Fibroblast of skin of right biceps (primary cell): ENCODE measurements around the gene RAB2B.
A peak's percentile ranks its signal among the peaks of the same experiment; 100 is the strongest.
"Not testable (repeated sequence)": the region's sequence is repeated elsewhere in the genome, so short reads cannot be mapped to it uniquely, and the experiment has no call there.

Experiments used
- DNase-seq: peaks from one replicate; pipeline ENCODE4 v3.0.0-alpha.2; 2013

The RAB2B gene

DNA sequence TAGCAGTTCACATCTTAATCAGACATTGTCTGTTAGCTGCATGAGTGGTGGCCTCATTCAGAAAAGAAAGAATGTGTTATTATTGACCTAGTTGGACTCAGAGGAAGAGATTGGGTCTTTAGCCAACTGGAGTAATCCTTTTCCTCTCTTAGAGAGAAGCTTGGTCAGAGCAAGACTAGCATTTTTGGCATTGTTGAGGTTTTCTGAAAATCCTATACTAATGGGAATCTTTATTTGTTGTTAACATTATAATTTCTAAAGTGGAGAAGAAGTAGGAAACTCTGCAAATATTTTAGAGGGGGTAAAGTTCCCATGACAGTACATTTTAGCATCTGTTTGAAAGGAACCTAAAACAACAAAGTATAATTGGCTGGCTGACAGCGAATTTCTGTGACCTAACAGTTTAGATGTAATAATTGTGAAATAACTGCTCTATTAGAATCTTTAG, 9.9 kb upstream of the RAB2B start:
- DNase-seq: peak; percentile 77

GRCh38 chr14:21476523-21476924, 235 bp downstream of the RAB2B start:
- DNase-seq: no peak

DNA sequence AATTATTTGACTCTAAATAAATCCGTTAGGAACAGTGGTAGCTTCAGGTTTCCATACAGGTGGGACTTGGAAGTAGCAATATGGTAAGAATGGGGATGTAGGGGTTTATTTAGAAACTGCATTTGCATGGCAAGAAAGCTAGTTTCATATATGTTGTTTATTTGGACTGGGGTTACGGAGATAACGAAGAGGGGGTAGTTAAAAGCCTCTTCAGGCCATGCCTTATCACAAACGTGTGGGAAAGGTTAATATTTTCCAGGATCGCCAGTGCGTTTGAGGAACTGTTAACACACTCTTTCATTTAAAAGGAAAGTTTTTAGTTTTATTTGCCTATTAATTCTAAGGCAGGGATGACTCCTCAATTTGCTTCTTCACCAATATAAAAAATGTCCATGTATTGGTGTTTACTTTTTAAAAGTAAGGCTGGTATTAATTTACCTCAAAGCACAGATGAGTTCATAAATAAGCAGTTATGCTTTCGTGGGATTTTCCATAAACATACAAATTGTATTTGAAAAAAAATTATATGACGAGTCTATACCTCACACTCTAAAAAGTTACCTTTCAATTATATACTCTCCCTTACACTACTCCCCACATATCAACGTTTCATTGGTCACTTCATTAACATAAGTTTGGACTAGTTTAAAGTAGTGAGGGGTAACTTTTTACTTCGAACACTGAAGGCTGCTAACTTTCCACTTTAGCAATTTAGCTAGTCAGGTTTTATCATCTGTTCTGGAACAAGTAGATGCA, 814 bp downstream of the RAB2B start:
- DNase-seq: no peak

DNA sequence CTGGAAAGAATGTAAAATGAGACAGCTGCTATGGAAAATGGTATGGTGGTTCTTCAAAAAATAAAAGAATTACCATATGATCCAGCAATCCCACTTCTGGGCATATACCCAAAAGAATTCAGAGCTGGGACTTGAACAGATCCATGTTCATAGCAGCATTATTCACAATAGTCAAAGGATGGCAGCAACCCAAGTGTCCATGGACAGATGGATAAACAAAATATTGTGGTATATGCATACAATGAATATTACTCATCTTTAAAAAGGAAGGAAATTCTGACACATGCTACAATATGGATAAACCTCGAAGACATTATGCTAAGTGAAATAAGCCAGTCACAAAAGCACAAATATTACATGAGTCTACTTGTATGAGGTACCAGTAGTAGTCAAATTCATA, 9.1 kb downstream of the RAB2B start:
- DNase-seq: peak; percentile 96

DNA sequence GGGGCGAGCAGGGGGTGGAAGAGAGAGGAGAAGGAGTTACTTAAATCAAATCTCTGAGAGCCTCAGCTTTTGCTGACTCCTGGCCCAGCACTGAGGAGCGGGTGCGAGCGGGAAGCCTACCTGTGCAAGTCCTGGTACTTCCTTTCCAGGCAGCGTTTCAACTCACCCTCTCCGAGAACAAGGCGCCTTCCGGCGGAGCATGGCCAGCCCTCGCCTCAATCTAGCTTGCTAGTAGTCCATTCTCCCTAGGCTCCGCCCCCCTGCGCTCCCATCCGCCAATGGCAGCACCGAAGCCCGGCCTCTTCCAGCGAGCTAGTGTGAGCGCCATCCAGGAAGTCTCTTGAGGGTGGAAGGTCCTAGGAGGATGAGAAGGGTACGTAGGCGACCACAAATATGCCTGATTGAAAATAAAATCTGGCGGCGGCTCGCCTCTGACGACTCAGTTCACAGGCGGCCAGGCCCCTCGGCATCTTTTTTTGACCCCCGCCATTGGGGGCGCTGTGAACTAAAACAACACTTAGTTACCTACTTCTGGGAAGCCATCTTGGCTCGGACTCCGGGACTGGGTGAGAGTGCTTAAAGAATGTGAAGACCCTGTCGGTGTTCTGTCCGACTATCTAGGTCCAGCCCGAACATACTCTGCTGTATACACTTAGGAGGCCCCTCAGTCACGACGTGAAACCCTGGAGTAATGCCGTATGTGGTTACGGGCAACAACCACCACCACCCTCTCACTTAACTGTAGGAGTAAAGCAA, 20.7 kb downstream of the RAB2B start, which contains the start of gene CHD8:
Gene CHD8 (minus strand): TSS at position 212 of the 756 bp plus-strand sequence. CDS start 24,480 bp downstream, outside the sequence.
- DNase-seq: peak; percentile 100

GRCh38 chr14:21455592-21455911, 21.2 kb downstream of the RAB2B start:
- DNase-seq: no peak

GRCh38 chr14:21454843-21455544, 21.8 kb downstream of the RAB2B start:
- DNase-seq: no peak

GRCh38 chr14:21449899-21450216, 26.9 kb downstream of the RAB2B start:
- no peak for DNase-seq

DNA sequence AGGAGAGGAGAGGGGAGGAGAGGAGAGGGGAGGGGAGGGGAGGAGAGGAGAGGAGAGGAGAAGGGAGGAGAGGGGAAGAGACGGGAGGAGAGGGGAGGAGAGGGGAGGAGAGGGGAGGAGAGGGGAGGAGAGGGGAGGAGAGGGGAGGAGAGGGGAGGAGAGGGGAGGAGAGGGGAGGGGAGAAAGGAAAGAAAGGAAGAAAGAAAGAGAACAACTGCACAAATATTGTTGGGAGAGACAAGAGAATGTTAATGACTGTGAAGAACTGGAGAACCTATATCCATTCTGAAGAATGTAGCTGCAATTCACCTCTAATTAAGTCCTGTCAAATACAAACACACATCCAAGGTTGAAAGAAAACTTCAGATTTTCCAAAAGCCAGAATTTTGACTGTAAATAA, 34.1 kb downstream of the RAB2B start:
- not testable (repeated sequence) for DNase-seq

DNA sequence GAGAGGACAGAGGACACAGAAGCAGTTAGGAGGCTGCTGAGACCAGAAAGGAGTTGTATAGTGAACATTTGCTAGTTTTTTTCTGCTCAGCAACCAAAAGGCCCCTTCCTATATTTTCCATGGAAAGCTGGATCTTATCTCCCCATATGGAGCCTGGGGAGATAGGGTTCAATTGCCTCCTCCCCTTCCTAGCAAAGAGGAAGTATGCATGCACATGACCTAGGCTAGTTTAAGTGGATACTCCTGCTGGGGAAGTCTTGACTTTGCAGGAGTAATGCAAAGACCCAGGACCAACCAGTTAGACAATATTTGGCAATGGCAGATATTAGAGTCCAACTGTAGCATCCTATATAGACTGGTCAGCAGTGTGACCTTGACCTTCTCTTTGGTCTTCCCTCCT, 35.9 kb downstream of the RAB2B start:
- no peak for DNase-seq

DNA sequence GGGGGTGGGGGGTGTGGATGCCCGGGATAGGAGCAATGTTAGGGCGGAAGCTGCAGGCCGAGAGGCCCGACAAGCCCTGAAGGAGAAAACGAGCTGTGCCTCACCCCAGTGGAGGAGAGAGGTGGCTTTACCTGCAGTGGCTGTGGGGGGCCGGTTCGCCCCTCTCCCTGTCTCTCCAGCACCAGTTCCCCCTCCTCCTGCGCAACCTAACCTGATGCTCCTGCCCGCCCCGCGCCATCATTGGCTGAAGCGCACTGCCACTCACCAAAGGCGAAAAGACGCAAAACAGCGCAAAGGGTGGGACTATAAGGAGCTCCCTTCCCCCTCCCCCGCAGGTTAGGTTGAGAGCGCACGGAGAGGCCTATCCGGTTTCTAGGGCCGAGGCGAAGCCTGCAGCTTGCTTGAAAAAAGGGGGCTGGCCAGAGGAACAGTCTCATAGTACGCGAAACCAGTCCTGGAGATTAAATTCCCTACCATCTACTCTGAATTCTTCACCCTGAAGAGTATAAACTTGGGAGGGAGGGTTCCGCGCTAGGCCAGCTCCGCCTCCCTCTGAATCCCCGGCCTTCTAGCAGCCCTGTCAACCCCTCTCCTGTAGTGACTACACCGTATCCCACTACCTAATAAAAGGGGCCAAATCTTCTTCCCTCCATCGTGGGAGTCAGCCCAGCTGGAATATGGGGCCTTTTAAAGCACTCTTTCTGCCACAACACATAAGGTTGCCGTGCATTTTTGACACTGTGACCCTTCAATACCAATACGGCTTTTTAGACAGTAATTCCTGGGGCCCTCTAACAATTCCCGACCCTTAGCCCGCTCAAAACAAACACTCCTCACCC, 39.5 kb downstream of the RAB2B start:
- DNase-seq: peak; percentile 100

- DNase-seq: no peak
Measured at GRCh38 chr14:21436567-21437062, 40.1 kb downstream of the RAB2B start.

DNA sequence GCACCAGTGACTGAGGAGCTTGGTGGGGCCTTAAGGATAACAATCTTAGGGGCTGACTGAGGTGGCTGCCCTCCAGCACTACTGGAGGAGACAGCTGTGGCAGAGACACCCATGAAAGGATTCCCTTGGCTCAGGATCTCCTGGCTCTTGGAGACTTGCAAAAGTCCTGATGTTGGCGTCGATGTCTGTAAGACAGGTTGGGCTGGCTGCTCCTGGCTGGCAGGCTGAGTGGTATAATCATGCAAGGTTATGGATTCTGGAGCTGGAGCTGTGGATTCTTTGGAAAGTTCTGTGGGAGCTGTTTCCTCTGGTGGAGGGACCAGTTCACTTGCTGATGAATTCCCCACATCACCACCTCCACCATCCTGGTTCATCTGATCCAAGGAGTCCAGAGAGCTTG, 45.6 kb downstream of the RAB2B start:
- no peak for DNase-seq

- no peak for DNase-seq
Measured at GRCh38 chr14:21428930-21429329, 47.8 kb downstream of the RAB2B start.

- no peak for DNase-seq
Measured at GRCh38 chr14:21426692-21427091, 50.1 kb downstream of the RAB2B start.

GRCh38 chr14:21419528-21419927, 57.2 kb downstream of the RAB2B start:
- DNase-seq: no peak

DNA sequence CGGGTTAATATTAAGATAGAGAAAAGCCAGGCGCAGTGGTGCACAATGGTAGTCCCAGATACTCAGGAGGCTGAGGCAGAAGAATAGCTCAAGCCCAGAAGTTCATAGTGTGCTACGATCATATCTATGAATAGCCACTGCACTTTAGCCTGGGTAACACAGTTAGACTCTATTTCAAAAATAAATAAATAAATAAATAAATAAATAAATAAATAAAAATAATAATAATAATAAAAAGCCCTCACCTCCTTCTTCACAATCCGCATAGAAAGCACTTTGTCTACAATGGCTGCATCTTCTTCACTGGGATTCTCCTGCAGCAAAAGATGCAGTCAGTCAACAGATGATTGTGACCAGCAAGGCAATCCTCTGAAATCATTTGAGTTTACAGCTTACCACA, 61.4 kb downstream of the RAB2B start:
- DNase-seq: no peak

DNA sequence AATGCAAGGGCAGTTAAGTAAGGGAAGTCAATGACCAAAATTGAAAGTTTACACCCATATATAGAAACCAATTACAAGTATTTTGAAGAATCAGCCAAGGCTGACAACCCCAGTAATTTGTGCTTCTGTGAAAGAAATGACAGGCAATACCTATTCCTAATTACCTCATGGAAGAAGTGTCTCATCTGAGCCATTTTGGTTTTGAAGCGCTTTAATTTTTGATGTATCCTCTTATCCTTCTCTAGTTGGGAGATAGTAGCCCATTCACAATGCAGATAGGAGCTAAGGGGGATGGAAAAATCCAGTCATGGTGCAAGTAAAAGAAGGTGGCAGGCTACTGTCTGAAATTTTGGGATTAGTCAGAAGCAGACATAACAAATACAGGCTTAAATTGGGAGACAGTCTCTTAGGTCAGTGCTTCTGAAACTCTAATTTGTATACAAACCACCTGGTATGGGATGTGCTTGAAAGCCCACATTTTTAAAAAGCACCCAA, 62.6 kb downstream of the RAB2B start:
- DNase-seq: no peak
